Measurements from ENCODE around the gene PGGT1B. TPM values are rescaled to one million over a fixed set of nuclear protein-coding genes. Genes with fewer than 3 reads are reported as not detected.

PGGT1B gene
- total RNA-seq, 1 donor from 2014 or later, result 5.6 TPM

DNA sequence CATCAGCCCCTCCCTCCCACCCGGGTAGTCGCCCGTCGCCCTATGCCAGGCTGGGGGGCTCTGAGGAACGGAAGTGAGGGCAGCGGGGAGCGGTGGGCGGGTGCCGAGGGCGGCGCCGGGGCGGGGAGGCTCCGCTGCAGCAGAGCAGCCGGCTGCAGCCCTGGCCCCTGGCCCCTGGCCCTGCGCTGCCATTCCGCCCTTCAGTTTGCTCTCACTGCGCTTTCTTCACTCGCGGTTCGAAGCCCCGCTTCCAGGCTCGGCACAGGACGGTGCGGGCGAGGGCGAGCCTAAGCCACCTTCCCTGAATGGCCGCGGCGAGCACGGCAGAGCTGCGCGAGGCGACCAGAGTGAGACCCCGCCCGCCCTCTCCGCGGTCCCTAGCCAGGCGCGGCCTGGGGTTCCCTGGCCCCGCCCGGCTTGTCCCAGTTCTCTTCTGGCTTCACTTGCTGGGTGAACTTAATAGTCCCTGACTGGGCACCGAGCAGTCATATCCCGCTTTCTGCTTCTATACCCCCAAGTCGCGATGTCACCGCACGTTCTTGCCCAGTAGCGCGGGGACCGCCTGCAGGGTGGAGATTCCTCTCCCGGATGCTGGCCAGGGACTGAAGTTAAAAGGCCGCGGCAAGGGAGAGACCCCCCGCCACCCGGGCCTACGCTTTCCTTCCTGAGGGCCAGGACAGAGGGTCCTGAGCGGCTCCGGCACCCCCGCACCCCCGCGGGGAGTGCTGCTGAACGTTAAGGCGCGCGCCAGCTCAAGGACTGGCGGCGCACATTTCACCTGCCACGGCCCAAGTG, 92.3 kb downstream of the PGGT1B start:
- Histone ChIP-seq H3K9me3 (no peaks in the 10 kb centered on the region), H3K4me3 (peak overlapping the region; percentile 73 to 75), H3K4me1 (peaks cover 20% of the 10 kb centered on the region), H3K27me3 (no peaks in the 10 kb centered on the region), H3K36me3 (no peaks in the 10 kb centered on the region), H3K27ac (peak overlapping the region; percentile 53)
- TF ChIP-seq POLR2AphosphoS5 (IDR thresholded peaks at IDR 0.05; ENCODE audit: insufficient read depth in 1 of 2, low read depth in 1 of 2) (no peak), POLR2A (IDR thresholded peaks at IDR 0.05) (no peak)
- TF ChIP-seq, protein P1, sequence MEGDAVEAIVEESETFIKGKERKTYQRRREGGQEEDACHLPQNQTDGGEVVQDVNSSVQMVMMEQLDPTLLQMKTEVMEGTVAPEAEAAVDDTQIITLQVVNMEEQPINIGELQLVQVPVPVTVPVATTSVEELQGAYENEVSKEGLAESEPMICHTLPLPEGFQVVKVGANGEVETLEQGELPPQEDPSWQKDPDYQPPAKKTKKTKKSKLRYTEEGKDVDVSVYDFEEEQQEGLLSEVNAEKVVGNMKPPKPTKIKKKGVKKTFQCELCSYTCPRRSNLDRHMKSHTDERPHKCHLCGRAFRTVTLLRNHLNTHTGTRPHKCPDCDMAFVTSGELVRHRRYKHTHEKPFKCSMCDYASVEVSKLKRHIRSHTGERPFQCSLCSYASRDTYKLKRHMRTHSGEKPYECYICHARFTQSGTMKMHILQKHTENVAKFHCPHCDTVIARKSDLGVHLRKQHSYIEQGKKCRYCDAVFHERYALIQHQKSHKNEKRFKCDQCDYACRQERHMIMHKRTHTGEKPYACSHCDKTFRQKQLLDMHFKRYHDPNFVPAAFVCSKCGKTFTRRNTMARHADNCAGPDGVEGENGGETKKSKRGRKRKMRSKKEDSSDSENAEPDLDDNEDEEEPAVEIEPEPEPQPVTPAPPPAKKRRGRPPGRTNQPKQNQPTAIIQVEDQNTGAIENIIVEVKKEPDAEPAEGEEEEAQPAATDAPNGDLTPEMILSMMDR (IDR thresholded peaks at IDR 0.05), result no peak
- intact Hi-C loops (cut with DNase I), result no loop called here
- no peak for DNase-seq (ENCODE audit: extremely low spot score in 2 of 2)

DNA sequence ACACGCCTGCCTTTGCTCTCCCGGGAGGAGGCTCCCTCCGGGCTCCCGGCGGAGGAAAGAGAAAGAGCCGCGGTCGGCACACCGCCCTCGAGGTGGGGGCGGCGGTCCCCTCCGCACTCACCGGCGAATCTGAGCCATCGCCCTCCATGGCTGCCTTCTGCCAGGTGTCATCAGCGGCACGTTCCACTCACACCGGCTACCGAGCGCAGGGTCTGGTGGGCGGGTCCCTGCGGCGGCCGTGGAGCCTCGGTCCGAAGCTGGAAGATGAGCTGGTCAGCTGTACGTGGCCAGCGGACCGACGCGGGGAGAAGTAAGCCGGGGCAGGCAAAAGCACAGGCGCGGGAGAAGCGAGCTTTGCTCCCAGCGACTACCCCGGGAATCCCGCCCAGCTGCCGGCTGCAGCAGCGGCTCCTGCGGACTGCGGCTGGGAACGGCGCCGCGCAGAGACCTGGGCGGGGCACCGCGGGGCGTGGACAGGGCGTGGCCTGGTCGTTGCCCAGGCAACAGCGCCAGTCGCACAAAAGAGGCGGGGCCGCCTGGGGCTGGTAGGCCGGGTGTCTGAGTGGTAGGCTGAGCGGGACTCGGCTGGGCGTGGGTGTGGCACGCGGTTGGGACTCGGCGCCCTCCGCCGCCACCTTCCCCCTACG, 93.1 kb downstream of the PGGT1B start, which contains the start of gene TRIM36:
TRIM36 (minus strand) TSS at position 422 of the 647 bp plus-strand sequence; CDS start at position 148, 274 bp downstream.
- intact Hi-C loops (cut with DNase I), result no loop called here
- H3K9me3 ChIP-seq, result no peaks in the 10 kb centered on the region
- H3K36me3 ChIP-seq, result no peaks in the 10 kb centered on the region
- H3K27me3 ChIP-seq, result no peaks in the 10 kb centered on the region
- peak within 1 kb of the TSS; percentile 73 to 75 for H3K4me3 ChIP-seq
- peak within 1 kb of the TSS; percentile 53 for H3K27ac ChIP-seq
- peak in 1 of 2 donors; percentile 94 for DNase-seq (ENCODE audit: extremely low spot score in 2 of 2)
- TF ChIP-seq POLR2A (IDR thresholded peaks at IDR 0.05) (peak in 1 of 2 donors; percentile 60), POLR2AphosphoS5 (IDR thresholded peaks at IDR 0.05; ENCODE audit: insufficient read depth in 1 of 2, low read depth in 1 of 2) (peak in 1 of 2 donors; percentile 90)
- TF ChIP-seq, protein P1 (IDR thresholded peaks at IDR 0.05), result no peak
- H3K4me1 ChIP-seq, result peaks cover 20% of the 10 kb centered on the region

DNA sequence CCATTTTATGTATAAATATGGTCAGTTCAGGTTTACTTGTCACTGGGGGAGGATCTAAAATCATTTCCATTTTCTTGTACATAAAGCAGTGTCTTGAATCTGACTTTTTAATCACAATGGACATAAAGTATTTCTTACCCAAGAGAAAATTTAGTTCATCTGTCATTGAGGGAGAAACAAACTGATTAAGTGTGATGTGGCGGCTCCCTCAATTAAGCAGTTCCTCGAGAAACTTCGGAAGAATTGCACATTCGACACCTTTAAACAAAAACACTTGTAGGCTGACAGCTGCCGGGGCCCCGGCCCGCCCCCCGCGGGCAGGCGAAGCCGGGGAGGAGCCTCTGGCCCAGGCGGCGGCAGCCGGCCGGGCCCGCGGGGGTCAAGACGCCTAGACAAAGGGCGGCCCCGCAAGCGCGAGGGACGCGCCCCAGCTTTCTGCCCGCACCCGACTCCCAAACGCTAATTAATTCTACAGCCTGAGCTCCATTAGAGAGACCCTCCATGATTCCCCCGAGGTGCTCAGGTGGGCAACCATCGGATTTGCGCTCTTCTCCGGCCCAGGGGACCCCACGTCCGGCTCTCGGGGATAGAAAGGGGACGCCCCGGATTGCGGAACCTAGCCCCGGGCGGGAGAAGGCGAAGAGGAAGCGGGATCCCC, 93.7 kb downstream of the PGGT1B start:
- peak overlapping the region; percentile 73 to 75 for H3K4me3 ChIP-seq
- DNase-seq (ENCODE audit: extremely low spot score in 2 of 2), result no peak
- H3K36me3 ChIP-seq, result no peaks in the 10 kb centered on the region
- peak overlapping the region; percentile 53 for H3K27ac ChIP-seq
- no peaks in the 10 kb centered on the region for H3K27me3 ChIP-seq
- TF ChIP-seq, protein P1 (IDR thresholded peaks at IDR 0.05), result no peak
- intact Hi-C loops (cut with DNase I), result no loop called here
- peaks cover 20% of the 10 kb centered on the region for H3K4me1 ChIP-seq
- H3K9me3 ChIP-seq, result no peaks in the 10 kb centered on the region

DNA sequence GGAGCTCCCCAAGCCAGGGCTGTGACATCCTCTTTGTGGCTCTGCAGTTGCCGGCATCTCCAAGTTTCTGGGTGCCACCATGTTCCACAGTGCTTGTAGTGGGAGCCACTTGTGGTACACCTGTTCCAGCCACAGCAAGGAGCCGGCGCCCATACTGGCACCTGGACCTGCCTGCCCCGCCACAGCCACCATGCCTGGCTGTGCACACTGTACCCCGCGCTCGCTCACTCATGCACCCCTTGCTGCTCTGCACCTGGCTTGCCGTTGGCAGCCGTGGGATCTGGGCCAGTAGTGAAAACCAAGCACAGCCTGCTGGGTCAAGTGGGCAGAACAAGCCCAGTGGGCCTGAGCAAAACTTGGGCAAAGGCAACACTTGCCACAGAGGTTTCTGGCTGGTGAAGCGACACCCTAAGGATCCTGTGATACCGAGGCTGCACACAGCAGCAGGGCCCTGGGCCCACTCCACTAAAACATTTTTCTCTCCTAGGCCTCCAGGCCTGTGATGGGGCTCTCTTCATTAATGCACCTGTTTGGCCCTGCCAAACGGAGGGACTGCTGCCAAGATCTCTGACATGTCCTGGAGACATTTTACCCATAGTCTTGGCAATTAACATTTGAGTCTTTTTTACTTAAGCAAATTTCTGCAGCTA, 95.8 kb downstream of the PGGT1B start:
- TF ChIP-seq POLR2AphosphoS5 (IDR thresholded peaks at IDR 0.05; ENCODE audit: insufficient read depth in 1 of 2, low read depth in 1 of 2), result no peak
- TF ChIP-seq, protein P1 (IDR thresholded peaks at IDR 0.05), result no peak
- TF ChIP-seq POLR2A (IDR thresholded peaks at IDR 0.05), result no peak
- no peaks in the 10 kb centered on the region for H3K36me3 ChIP-seq
- intact Hi-C loops (cut with DNase I), result no loop called here
- no peak overlapping the region for H3K27ac ChIP-seq
- H3K4me3 ChIP-seq, result no peak overlapping the region
- no peaks in the 10 kb centered on the region for H3K27me3 ChIP-seq
- H3K9me3 ChIP-seq, result no peaks in the 10 kb centered on the region
- DNase-seq (ENCODE audit: extremely low spot score in 2 of 2), result no peak
- peaks cover 20% of the 10 kb centered on the region for H3K4me1 ChIP-seq
